KMS-11 (cell line): Measurements from ENCODE around the gene SCN5A.

Experiments
- H2AFZ ChIP-seq: fragments of 200-600 bp; sonication (generic); 2 replicates; pipeline ENCODE4 v1.6.1; 2016; ENCODE audit warnings: antibody characterized with exemption, mixed run types, low read depth
- H3K27ac ChIP-seq: fragments of 200-600 bp; sonication (generic); 2 replicates; pipeline ENCODE4 v1.6.1; 2016; ENCODE audit warnings: mild to moderate bottlenecking, mixed run types
- H3K27me3 ChIP-seq: fragments of 200-600 bp; sonication (generic); 2 replicates; pipeline ENCODE4 v1.6.1; 2017; ENCODE audit warnings: mild to moderate bottlenecking, low read depth, mixed run types, moderate library complexity; ENCODE audit not compliant: insufficient read depth
- H3K36me3 ChIP-seq: fragments of 200-600 bp; sonication (generic); 2 replicates; pipeline ENCODE4 v1.6.1; 2017; ENCODE audit warnings: mild to moderate bottlenecking, mixed run types; ENCODE audit not compliant: insufficient read depth
- H3K4me1 ChIP-seq: fragments of 200-600 bp; sonication (generic); 2 replicates; pipeline ENCODE4 v1.6.1; 2016; ENCODE audit warnings: mild to moderate bottlenecking, low read depth, mixed run types; ENCODE audit not compliant: poor library complexity, severe bottlenecking
- H3K4me2 ChIP-seq: fragments of 200-600 bp; sonication (generic); 2 replicates; pipeline ENCODE4 v1.7.0; 2016; ENCODE audit warnings: mild to moderate bottlenecking, mixed run types
- H3K4me3 ChIP-seq: fragments of 200-600 bp; sonication (generic); IDR thresholded peaks from 2 replicates; pipeline ENCODE4 v1.6.1; 2017; ENCODE audit warnings: low read depth, low read length, mixed read lengths; ENCODE audit not compliant: insufficient read depth
- H3K79me2 ChIP-seq: fragments of 200-600 bp; sonication (generic); 2 replicates; pipeline ENCODE4 v1.6.1; 2016; ENCODE audit warnings: low read depth, mixed run types; ENCODE audit not compliant: insufficient read depth
- H3K9ac ChIP-seq: fragments of 200-600 bp; sonication (generic); 2 replicates; pipeline ENCODE4 v1.6.1; 2016; ENCODE audit warnings: mild to moderate bottlenecking, mixed run types
- H4K20me1 ChIP-seq: fragments of 200-600 bp; sonication (generic); 2 replicates; pipeline ENCODE4 v1.6.1; 2016; ENCODE audit warnings: mild to moderate bottlenecking, mixed run types; ENCODE audit not compliant: insufficient read depth
- CTCF ChIP-seq: fragments of 200-600 bp; sonication (generic); conservative IDR thresholded peaks from 2 replicates; pipeline ENCODE4 v1.6.1; 2017; ENCODE audit warnings: low read depth, mild to moderate bottlenecking, antibody characterized with exemption, low read length, moderate library complexity, mixed read lengths

The SCN5A gene

GRCh38 chr3:38608086-38608775 lies 41.3 kb downstream of the SCN5A start:
- no peaks in the 10 kb centered on the region for H3K79me2 ChIP-seq
- no peaks in the 10 kb centered on the region for H4K20me1 ChIP-seq
- H3K27ac ChIP-seq = no peak overlapping the region
- no peak overlapping the region for H2AFZ ChIP-seq
- H3K4me3 ChIP-seq = no peak overlapping the region
- H3K36me3 ChIP-seq = no peaks in the 10 kb centered on the region
- no peaks in the 10 kb centered on the region for H3K27me3 ChIP-seq
- no peak overlapping the region for H3K4me2 ChIP-seq
- no peaks in the 10 kb centered on the region for H3K4me1 ChIP-seq
- TF ChIP-seq CTCF = no peak
- no peak overlapping the region for H3K9ac ChIP-seq

GRCh38 chr3:38606561-38606960 lies 42.9 kb downstream of the SCN5A start:
- TF ChIP-seq CTCF = no peak
- no peaks in the 10 kb centered on the region for H4K20me1 ChIP-seq
- H3K4me3 ChIP-seq = no peak overlapping the region
- H3K9ac ChIP-seq = no peak overlapping the region
- H3K36me3 ChIP-seq = no peaks in the 10 kb centered on the region
- H3K4me1 ChIP-seq = no peaks in the 10 kb centered on the region
- H3K27me3 ChIP-seq = no peaks in the 10 kb centered on the region
- H3K27ac ChIP-seq = no peak overlapping the region
- H3K4me2 ChIP-seq = no peak overlapping the region
- H3K79me2 ChIP-seq = no peaks in the 10 kb centered on the region
- no peak overlapping the region for H2AFZ ChIP-seq

- no peak for TF ChIP-seq CTCF
- H2AFZ ChIP-seq = no peak overlapping the region
- no peaks in the 10 kb centered on the region for H3K79me2 ChIP-seq
- H3K36me3 ChIP-seq = no peaks in the 10 kb centered on the region
- no peaks in the 10 kb centered on the region for H3K27me3 ChIP-seq
- H3K4me1 ChIP-seq = no peaks in the 10 kb centered on the region
- no peak overlapping the region for H3K4me3 ChIP-seq
- H3K9ac ChIP-seq = no peak overlapping the region
- no peak overlapping the region for H3K27ac ChIP-seq
- H3K4me2 ChIP-seq = no peak overlapping the region
- no peaks in the 10 kb centered on the region for H4K20me1 ChIP-seq
These were observed 43.5 kb downstream of the SCN5A start for GRCh38 chr3:38605981-38606380.

- no peak for TF ChIP-seq CTCF
- no peak overlapping the region for H2AFZ ChIP-seq
- no peak overlapping the region for H3K4me2 ChIP-seq
- no peak overlapping the region for H3K9ac ChIP-seq
- no peaks in the 10 kb centered on the region for H3K4me1 ChIP-seq
- H4K20me1 ChIP-seq = no peaks in the 10 kb centered on the region
- H3K27ac ChIP-seq = no peak overlapping the region
- no peaks in the 10 kb centered on the region for H3K79me2 ChIP-seq
- H3K27me3 ChIP-seq = no peaks in the 10 kb centered on the region
- H3K4me3 ChIP-seq = no peak overlapping the region
- no peaks in the 10 kb centered on the region for H3K36me3 ChIP-seq
These were observed 45.2 kb downstream of the SCN5A start for GRCh38 chr3:38604246-38604645.
